ENCODE results near the gene PTPRS.
"Not testable (repeated sequence)": the region's sequence is repeated elsewhere in the genome, so short reads cannot be mapped to it uniquely, and the experiment has no call there.

PTPRS gene

GRCh38 chr19:5340637-5341447 lies at the start of gene PTPRS:
Gene PTPRS, minus strand, starts transcription at chr19:5340812. Its CDS starts 54,672 bp downstream, at chr19:5286140.
- DNase-seq = peak; percentile 90

- no peak for DNase-seq
Observed at GRCh38 chr19:5389353-5389752, 48.7 kb upstream of the PTPRS start.

GRCh38 chr19:5387472-5387871 lies 46.9 kb upstream of the PTPRS start:
- no peak for DNase-seq

GRCh38 chr19:5386841-5387240 lies 46.2 kb upstream of the PTPRS start:
- DNase-seq = no peak

- not testable (repeated sequence) for DNase-seq
Observed at GRCh38 chr19:5381197-5381596, 40.6 kb upstream of the PTPRS start.

GRCh38 chr19:5380215-5380919 lies 39.8 kb upstream of the PTPRS start:
- DNase-seq = no peak

GRCh38 chr19:5376928-5377327 lies 36.3 kb upstream of the PTPRS start:
- DNase-seq = no peak

GRCh38 chr19:5372572-5373200 lies 32.1 kb upstream of the PTPRS start:
- no peak for DNase-seq

- no peak for DNase-seq
Observed at GRCh38 chr19:5369962-5370367, 29.4 kb upstream of the PTPRS start.

GRCh38 chr19:5369304-5369703 lies 28.7 kb upstream of the PTPRS start:
- no peak for DNase-seq

GRCh38 chr19:5367530-5368133 lies 27.0 kb upstream of the PTPRS start:
- no peak for DNase-seq

- no peak for DNase-seq
Observed at GRCh38 chr19:5365905-5366304, 25.3 kb upstream of the PTPRS start.

- no peak for DNase-seq
Observed at GRCh38 chr19:5364674-5365073, 24.1 kb upstream of the PTPRS start.

- DNase-seq = not testable (repeated sequence)
Observed at GRCh38 chr19:5361839-5362238, 21.2 kb upstream of the PTPRS start.

- DNase-seq = no peak
Observed at GRCh38 chr19:5361407-5361806, 20.8 kb upstream of the PTPRS start.

GRCh38 chr19:5360003-5360780 lies 19.6 kb upstream of the PTPRS start:
- DNase-seq = peak; percentile 47

- DNase-seq = no peak
Observed at GRCh38 chr19:5358173-5358800, 17.7 kb upstream of the PTPRS start.

- no peak for DNase-seq
Observed at GRCh38 chr19:5357584-5357983, 17.0 kb upstream of the PTPRS start.

GRCh38 chr19:5356918-5357317 lies 16.3 kb upstream of the PTPRS start:
- no peak for DNase-seq

- no peak for DNase-seq
Observed at GRCh38 chr19:5356428-5356827, 15.8 kb upstream of the PTPRS start.

GRCh38 chr19:5355693-5356092 lies 15.1 kb upstream of the PTPRS start:
- no peak for DNase-seq

GRCh38 chr19:5355076-5355475 lies 14.5 kb upstream of the PTPRS start:
- DNase-seq = no peak
